Astrocyte of the cerebellum (primary cell): ENCODE measurements around the gene MYL4.

ENCODE experiments used
- DNase-seq: peaks from one replicate; pipeline ENCODE4 v3.0.0-alpha.2; 2011; ENCODE audit warnings: low read depth
- H3K4me3 ChIP-seq: 2 replicates; pipeline ENCODE4 v1.5.1; 2011; ENCODE audit warnings: mild to moderate bottlenecking, low read depth, low read length, moderate library complexity
- CTCF ChIP-seq: IDR thresholded peaks from 2 replicates; pipeline ENCODE4 v1.5.1; 2012; ENCODE audit warnings: low read length, low read depth, moderate library complexity, mild to moderate bottlenecking; ENCODE audit errors: missing control alignments
- in situ Hi-C: cut with HindIII; loops from 2 replicates; pipeline ENCODE4 v1.10.0; 2017; ENCODE audit warnings: low sequenced_read_pairs

Gene MYL4

GRCh38 chr17:47204722-47205418, 4.3 kb upstream of the MYL4 start:
- no peak overlapping the region for H3K4me3 ChIP-seq
- DNase-seq: no peak
- no peak for TF ChIP-seq CTCF
- in situ Hi-C loops: no loop called here

- in situ Hi-C loops: no loop called here
- peak; percentile 69 for DNase-seq
- no peak for TF ChIP-seq CTCF
- no peak overlapping the region for H3K4me3 ChIP-seq
Observed at GRCh38 chr17:47205419-47205963, 3.7 kb upstream of the MYL4 start.

GRCh38 chr17:47207143-47208067, 1.7 kb upstream of the MYL4 start:
- DNase-seq: no peak
- TF ChIP-seq CTCF: no peak
- no peak overlapping the region for H3K4me3 ChIP-seq
- in situ Hi-C loops: no loop called here

- no peak for DNase-seq
- TF ChIP-seq CTCF: no peak
- in situ Hi-C loops: no loop called here
Observed at GRCh38 chr17:47209499-47209898, 351 bp downstream of the MYL4 start.

GRCh38 chr17:47210105-47210504, 957 bp downstream of the MYL4 start:
- in situ Hi-C loops: no loop called here
- no peak for TF ChIP-seq CTCF
- DNase-seq: no peak
- no peak overlapping the region for H3K4me3 ChIP-seq

More at GRCh38 chr17:47209499-47209898, 351 bp downstream of the MYL4 start:
- no peak overlapping the region for H3K4me3 ChIP-seq

GRCh38 chr17:47210779-47211178, 1.6 kb downstream of the MYL4 start:
- no peak for TF ChIP-seq CTCF
- no peak overlapping the region for H3K4me3 ChIP-seq
- no peak for DNase-seq
- in situ Hi-C loops: no loop called here
